Neural progenitor cell (in vitro differentiated cells): ENCODE results near the gene SYNDIG1. TPM values are rescaled to one million over a fixed set of nuclear protein-coding genes. Genes with fewer than 3 reads are reported as not detected.

Source experiments
- DNase-seq: peaks from one replicate; pipeline ENCODE4 v3.0.0-alpha.2; 2016; ENCODE audit warnings: low spot score
- H2AFZ ChIP-seq: fragments of 200-600 bp; sonication (generic); replicated peaks from 2 replicates; pipeline ENCODE4 v1.6.1; 2016; ENCODE audit warnings: antibody characterized with exemption
- H3F3A ChIP-seq: fragments of 200-600 bp; sonication (generic); 2 replicates; pipeline ENCODE4 v1.6.1; 2016; ENCODE audit warnings: antibody characterized with exemption, low read depth
- H3K27ac ChIP-seq: fragments of 200-600 bp; sonication (generic); 2 replicates; pipeline ENCODE4 v1.5.1; 2016; ENCODE audit warnings: mild to moderate bottlenecking
- H3K27me3 ChIP-seq: fragments of 200-600 bp; sonication (generic); 2 replicates; pipeline ENCODE4 v1.6.1; 2016; ENCODE audit warnings: mild to moderate bottlenecking, moderate library complexity
- H3K36me3 ChIP-seq: fragments of 200-600 bp; sonication (generic); 2 replicates; pipeline ENCODE4 v1.5.1; 2016
- H3K4me1 ChIP-seq: fragments of 200-600 bp; sonication (generic); 2 replicates; pipeline ENCODE4 v1.6.1; 2016; ENCODE audit warnings: mixed run types
- H3K4me2 ChIP-seq: fragments of 200-600 bp; sonication (generic); 2 replicates; pipeline ENCODE4 v1.6.1; 2016
- H3K4me3 ChIP-seq: fragments of 200-600 bp; sonication (generic); 2 replicates; pipeline ENCODE4 v1.5.1; 2016
- H3K79me2 ChIP-seq: fragments of 200-600 bp; sonication (generic); 2 replicates; pipeline ENCODE4 v1.6.1; 2016; ENCODE audit warnings: low read depth
- H3K9ac ChIP-seq: fragments of 200-600 bp; sonication (generic); 2 replicates; pipeline ENCODE4 v1.6.1; 2016
- H3K9me3 ChIP-seq: fragments of 200-600 bp; sonication (generic); 2 replicates; pipeline ENCODE4 v1.5.1; 2016; ENCODE audit warnings: low read depth
- H4K20me1 ChIP-seq: fragments of 200-600 bp; sonication (generic); 2 replicates; pipeline ENCODE4 v1.6.1; 2016; ENCODE audit warnings: low read depth
- H3K27ac Mint-ChIP-seq: 3 replicates; pipeline ENCODE4 v1.8.0; 2021; ENCODE audit warnings: mixed read lengths
- H3K27me3 Mint-ChIP-seq: 2 replicates; pipeline ENCODE4 v1.8.0; 2022; ENCODE audit warnings: low read depth, mild to moderate bottlenecking, inconsistent platforms, moderate library complexity, mixed read lengths; ENCODE audit not compliant: insufficient read depth
- H3K36me3 Mint-ChIP-seq: 3 replicates; pipeline ENCODE4 v1.8.0; 2021; ENCODE audit warnings: mixed read lengths
- H3K4me1 Mint-ChIP-seq: 3 replicates; pipeline ENCODE4 v1.8.0; 2021; ENCODE audit warnings: mixed read lengths
- H3K4me3 Mint-ChIP-seq: 3 replicates; pipeline ENCODE4 v1.8.0; 2021; ENCODE audit warnings: mild to moderate bottlenecking, moderate library complexity, mixed read lengths
- H3K9me3 Mint-ChIP-seq: 3 replicates; pipeline ENCODE4 v1.8.0; 2020; ENCODE audit warnings: mixed read lengths
- CTCF ChIP-seq: fragments of 200-600 bp; sonication (generic); IDR thresholded peaks from 2 replicates; pipeline ENCODE4 v1.5.1; 2017; ENCODE audit warnings: antibody characterized with exemption, mild to moderate bottlenecking
- EZH2 ChIP-seq: fragments of 200-600 bp; sonication (generic); IDR thresholded peaks from 2 replicates; pipeline ENCODE4 v1.6.1; 2017; ENCODE audit warnings: antibody characterized with exemption, mild to moderate bottlenecking, moderate library complexity
- EZH2phosphoT487 ChIP-seq: fragments of 200-600 bp; sonication (generic); IDR thresholded peaks from 2 replicates; pipeline ENCODE4 v1.6.1; 2017; ENCODE audit warnings: antibody characterized with exemption
- total RNA-seq: library from RNA; depleted of rRNA; stranded (reverse); fragments of >200 nt; gene quantifications from 2 replicates; pipeline ENCODE4 v1.2.3, GENCODE V29; 2015; ENCODE audit warnings: low replicate concordance

SYNDIG1 gene
- total RNA-seq, 1 donor from 2014 or later = 1.0 TPM

GRCh38 chr20:24673678-24674570 lies 204.5 kb downstream of the SYNDIG1 start:
- peaks cover 10% of the 10 kb centered on the region for H3K27me3 Mint-ChIP-seq
- Histone ChIP-seq H3K9me3 (no peaks in the 10 kb centered on the region), H3K9ac (no peak overlapping the region), H3K27me3 (no peaks in the 10 kb centered on the region), H4K20me1 (no peaks in the 10 kb centered on the region), H3F3A (no peaks in the 10 kb centered on the region), H3K4me1 (no peaks in the 10 kb centered on the region), H3K36me3 (no peaks in the 10 kb centered on the region), H2AFZ (no peak overlapping the region), H3K4me3 (no peak overlapping the region), H3K79me2 (no peaks in the 10 kb centered on the region), H3K4me2 (no peak overlapping the region), H3K27ac (no peak overlapping the region)
- DNase-seq = no peak
- no peak for TF ChIP-seq EZH2
- TF ChIP-seq CTCF = no peak
- TF ChIP-seq EZH2phosphoT487 = no peak
- H3K4me3 Mint-ChIP-seq = no peak overlapping the region
- no peak overlapping the region for H3K27ac Mint-ChIP-seq
- H3K9me3 Mint-ChIP-seq = peaks cover 11% of the 10 kb centered on the region
- H3K36me3 Mint-ChIP-seq = no peaks in the 10 kb centered on the region
- no peaks in the 10 kb centered on the region for H3K4me1 Mint-ChIP-seq

- TF ChIP-seq CTCF = no peak
- TF ChIP-seq EZH2 = no peak
- no peak for TF ChIP-seq EZH2phosphoT487
- Histone ChIP-seq H3K36me3 (no peaks in the 10 kb centered on the region), H3K4me3 (no peak overlapping the region), H4K20me1 (no peaks in the 10 kb centered on the region), H3K9me3 (no peaks in the 10 kb centered on the region), H3K4me1 (no peaks in the 10 kb centered on the region), H3K27ac (no peak overlapping the region), H3K9ac (no peak overlapping the region), H2AFZ (no peak overlapping the region), H3K4me2 (no peak overlapping the region), H3F3A (no peaks in the 10 kb centered on the region), H3K79me2 (no peaks in the 10 kb centered on the region), H3K27me3 (no peaks in the 10 kb centered on the region)
- peaks cover 10% of the 10 kb centered on the region for H3K27me3 Mint-ChIP-seq
- H3K36me3 Mint-ChIP-seq = no peaks in the 10 kb centered on the region
- DNase-seq = no peak
- no peak overlapping the region for H3K27ac Mint-ChIP-seq
- H3K9me3 Mint-ChIP-seq = peaks cover 4% of the 10 kb centered on the region
- H3K4me1 Mint-ChIP-seq = peaks cover 2% of the 10 kb centered on the region
- no peak overlapping the region for H3K4me3 Mint-ChIP-seq
Observed at GRCh38 chr20:24674921-24675605, 205.6 kb downstream of the SYNDIG1 start.

- H3K4me2 ChIP-seq = no peak overlapping the region
- Mint-ChIP-seq H3K4me3 (no peak overlapping the region), H3K36me3 (no peaks in the 10 kb centered on the region), H3K4me1 (peaks cover 2% of the 10 kb centered on the region), H3K9me3 (peaks cover 4% of the 10 kb centered on the region), H3K27ac (no peak overlapping the region), H3K27me3 (peaks cover 13% of the 10 kb centered on the region)
- H3K36me3 ChIP-seq = no peaks in the 10 kb centered on the region
- H3K4me1 ChIP-seq = no peaks in the 10 kb centered on the region
- no peak overlapping the region for H3K4me3 ChIP-seq
- no peak for DNase-seq
- TF ChIP-seq EZH2phosphoT487 (no peak), EZH2 (no peak), CTCF (no peak)
- no peaks in the 10 kb centered on the region for H3K79me2 ChIP-seq
- no peak overlapping the region for H2AFZ ChIP-seq
- no peaks in the 10 kb centered on the region for H3F3A ChIP-seq
- H3K9ac ChIP-seq = no peak overlapping the region
- H3K27me3 ChIP-seq = no peaks in the 10 kb centered on the region
- no peak overlapping the region for H3K27ac ChIP-seq
- H3K9me3 ChIP-seq = no peaks in the 10 kb centered on the region
- H4K20me1 ChIP-seq = no peaks in the 10 kb centered on the region
Observed at GRCh38 chr20:24675651-24676352, 206.4 kb downstream of the SYNDIG1 start.
